ENCODE data around the gene CIAO2A.

DNA sequence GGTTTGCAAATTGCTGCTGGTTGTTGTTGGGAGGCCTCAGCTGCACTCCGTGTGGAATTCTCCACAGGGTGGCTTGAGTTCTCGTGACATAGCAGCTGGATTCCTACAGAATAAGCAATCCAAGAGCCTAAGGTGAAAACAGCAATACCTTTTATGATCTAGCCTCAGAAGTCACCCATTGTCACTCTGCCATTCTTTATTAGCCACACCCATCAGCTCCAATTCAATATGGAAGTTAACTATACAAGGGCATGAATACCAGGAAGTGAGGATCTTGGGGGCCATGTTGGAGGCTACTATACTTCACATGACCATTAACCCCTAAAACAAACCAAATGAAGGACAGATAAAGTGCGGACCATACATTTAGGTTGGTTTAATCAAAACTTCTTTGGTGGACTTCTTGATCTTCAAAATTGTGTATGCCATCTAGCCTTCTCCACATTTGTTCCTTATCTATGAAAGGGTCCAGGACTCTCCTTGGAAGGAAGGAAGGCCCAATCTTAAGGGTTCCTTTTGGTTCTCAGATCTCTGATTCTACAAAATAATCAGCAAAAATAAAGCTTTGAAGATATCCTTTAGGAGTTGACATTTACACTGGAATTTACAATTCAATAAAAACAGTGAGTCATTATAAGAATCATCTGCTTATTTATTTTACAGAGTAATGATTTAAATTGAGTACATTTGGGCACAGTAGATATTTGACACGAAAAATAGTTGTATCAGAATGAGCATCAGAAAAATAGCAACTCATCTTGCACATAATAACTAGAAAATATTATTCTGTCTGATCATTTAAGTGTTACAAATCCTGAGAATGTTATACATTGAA lies 21.5 kb downstream of the CIAO2A start:
- TF ChIP-seq, protein P1, sequence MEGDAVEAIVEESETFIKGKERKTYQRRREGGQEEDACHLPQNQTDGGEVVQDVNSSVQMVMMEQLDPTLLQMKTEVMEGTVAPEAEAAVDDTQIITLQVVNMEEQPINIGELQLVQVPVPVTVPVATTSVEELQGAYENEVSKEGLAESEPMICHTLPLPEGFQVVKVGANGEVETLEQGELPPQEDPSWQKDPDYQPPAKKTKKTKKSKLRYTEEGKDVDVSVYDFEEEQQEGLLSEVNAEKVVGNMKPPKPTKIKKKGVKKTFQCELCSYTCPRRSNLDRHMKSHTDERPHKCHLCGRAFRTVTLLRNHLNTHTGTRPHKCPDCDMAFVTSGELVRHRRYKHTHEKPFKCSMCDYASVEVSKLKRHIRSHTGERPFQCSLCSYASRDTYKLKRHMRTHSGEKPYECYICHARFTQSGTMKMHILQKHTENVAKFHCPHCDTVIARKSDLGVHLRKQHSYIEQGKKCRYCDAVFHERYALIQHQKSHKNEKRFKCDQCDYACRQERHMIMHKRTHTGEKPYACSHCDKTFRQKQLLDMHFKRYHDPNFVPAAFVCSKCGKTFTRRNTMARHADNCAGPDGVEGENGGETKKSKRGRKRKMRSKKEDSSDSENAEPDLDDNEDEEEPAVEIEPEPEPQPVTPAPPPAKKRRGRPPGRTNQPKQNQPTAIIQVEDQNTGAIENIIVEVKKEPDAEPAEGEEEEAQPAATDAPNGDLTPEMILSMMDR (IDR thresholded peaks at IDR 0.05; ENCODE audit: low read depth, low read length, missing input control): no peak
- TF ChIP-seq RAD21 (IDR thresholded peaks at IDR 0.05): no peak
- TF ChIP-seq, protein P2, sequence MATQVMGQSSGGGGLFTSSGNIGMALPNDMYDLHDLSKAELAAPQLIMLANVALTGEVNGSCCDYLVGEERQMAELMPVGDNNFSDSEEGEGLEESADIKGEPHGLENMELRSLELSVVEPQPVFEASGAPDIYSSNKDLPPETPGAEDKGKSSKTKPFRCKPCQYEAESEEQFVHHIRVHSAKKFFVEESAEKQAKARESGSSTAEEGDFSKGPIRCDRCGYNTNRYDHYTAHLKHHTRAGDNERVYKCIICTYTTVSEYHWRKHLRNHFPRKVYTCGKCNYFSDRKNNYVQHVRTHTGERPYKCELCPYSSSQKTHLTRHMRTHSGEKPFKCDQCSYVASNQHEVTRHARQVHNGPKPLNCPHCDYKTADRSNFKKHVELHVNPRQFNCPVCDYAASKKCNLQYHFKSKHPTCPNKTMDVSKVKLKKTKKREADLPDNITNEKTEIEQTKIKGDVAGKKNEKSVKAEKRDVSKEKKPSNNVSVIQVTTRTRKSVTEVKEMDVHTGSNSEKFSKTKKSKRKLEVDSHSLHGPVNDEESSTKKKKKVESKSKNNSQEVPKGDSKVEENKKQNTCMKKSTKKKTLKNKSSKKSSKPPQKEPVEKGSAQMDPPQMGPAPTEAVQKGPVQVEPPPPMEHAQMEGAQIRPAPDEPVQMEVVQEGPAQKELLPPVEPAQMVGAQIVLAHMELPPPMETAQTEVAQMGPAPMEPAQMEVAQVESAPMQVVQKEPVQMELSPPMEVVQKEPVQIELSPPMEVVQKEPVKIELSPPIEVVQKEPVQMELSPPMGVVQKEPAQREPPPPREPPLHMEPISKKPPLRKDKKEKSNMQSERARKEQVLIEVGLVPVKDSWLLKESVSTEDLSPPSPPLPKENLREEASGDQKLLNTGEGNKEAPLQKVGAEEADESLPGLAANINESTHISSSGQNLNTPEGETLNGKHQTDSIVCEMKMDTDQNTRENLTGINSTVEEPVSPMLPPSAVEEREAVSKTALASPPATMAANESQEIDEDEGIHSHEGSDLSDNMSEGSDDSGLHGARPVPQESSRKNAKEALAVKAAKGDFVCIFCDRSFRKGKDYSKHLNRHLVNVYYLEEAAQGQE (IDR thresholded peaks at IDR 0.05): no peak
- no peak for TF ChIP-seq SP1 (IDR thresholded peaks at IDR 0.05)

Data from liver (tissue), 3 donors.